GM19023 (cell line): ENCODE results near the gene LRRC27.

Source experiments
- ATAC-seq: cut with Tn5 transposase; IDR thresholded peaks from one replicate; pipeline ENCODE4 v1.9.1; 2021; ENCODE audit warnings: mild to moderate bottlenecking, moderate library complexity; ENCODE audit not compliant: unreplicated experiment

LRRC27 gene

GRCh38 chr10:132397671-132398565 lies 65.9 kb downstream of the LRRC27 start:
- ATAC-seq = peak; percentile 25

- no peak for ATAC-seq
These were observed 66.6 kb downstream of the LRRC27 start for GRCh38 chr10:132398566-132398991.

- no peak for ATAC-seq
These were observed 67.4 kb downstream of the LRRC27 start for GRCh38 chr10:132399117-132400035.

DNA sequence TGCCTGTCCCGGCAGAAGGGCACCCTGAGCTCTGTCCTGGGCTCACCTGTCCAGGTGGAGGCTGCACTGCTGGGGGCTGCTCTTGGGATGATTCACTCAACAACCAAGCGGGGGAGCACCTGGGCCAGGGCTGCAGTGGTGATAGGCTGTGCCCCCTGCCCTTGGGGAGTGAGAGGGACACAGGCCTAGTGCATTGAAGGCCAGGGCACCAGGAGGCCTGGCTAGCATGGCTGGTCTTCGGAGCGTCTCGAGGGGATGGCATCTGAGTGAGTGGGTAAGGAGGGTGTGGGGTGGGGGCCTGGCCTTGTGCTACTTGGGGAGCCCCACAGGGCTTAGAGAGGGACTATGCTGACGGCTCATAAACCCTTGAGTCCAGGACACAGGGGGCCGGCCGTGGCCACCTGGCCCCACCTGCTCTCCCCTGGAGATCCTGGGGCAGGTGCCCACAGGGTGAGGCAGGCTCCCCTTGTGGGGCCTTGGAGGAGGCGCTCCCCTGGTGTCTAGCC lies 68.1 kb downstream of the LRRC27 start:
- ATAC-seq = no peak

DNA sequence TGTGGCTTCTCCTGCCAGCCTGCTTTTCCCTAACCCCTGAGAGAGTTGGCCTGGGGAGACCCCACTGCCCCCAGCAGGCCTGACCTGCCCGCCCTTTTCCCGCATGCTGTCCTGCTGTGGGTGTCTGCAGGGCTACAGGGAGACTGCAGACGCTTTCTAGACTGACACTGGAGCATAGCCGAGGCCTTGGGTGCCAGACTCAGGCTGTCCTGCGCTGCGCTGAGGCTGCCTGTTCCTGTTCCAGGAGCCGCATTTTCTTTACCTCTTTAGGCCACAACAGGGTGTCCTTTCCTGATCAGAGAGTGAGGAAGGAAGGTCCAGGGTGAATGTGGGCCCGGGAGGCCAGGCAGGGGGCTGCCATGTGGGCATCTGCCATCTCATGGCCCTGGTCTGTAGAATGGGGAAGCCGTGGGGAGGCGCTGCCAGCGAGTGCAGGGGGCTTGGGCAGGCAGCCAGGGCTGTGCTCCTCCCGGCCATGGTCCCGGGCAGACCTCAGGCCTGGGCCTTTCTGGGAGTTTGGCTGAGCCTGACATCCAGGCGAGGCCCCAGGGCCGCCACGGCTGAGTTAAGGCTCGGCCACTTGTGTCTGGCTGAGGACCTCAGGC lies 68.7 kb downstream of the LRRC27 start:
- ATAC-seq = no peak

DNA sequence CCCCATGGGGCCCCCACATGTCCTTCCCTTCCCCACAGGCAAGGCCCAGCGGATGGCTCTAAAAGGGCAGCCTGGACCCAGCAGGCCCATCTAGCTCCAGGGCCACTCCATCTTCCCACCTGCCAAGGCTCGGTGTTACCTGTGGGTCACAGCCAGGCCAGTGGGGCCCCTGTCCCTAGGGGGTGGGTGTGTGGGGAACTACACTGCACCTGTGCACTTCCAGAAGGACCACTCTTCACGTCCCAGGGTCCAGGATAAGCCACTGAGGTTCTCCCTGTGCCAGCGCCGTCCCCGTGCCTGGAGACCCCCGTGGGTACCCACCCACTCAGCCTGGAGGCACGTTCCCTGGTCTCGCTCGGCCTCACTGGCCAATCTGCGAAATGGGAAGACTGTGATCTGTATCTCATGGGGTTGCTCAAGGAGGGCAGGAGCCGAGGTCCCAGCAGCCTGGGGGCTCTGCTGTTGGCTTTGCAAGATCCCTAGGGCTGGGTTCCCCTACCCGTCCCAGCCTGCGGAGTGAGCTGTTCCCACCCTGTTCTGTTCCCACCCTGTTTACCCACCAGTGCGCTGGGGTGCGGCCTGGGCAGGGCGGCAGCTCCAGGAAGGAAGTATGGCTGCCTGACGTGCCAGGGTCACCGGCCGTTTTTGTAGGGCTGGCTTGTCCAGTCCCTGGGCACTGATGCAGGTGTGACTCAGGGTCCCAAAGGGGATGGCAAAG lies 69.6 kb downstream of the LRRC27 start:
- no peak for ATAC-seq

DNA sequence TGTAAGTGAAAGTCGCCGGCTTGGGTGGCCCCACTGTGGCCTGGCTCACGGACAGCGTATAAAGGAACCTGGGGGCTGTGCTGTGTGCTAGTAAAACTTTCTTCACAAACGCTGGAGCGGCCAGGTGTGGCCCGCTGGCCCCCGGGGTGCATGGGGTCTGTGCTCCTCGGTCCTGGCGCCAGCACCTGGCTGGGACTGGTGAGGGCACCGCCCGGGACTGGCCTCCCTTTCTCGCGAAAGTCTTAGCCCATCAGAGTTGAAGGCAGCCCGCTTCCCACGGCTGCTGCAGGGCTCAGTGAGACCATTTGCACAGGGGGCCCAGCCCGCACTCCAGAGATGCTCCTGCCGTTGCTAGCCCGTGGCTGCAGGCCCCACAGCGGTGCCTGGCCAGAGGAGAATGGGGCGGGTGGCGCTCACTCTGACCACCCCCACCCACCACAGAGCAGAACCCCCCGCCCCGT lies 70.8 kb downstream of the LRRC27 start:
- no peak for ATAC-seq

DNA sequence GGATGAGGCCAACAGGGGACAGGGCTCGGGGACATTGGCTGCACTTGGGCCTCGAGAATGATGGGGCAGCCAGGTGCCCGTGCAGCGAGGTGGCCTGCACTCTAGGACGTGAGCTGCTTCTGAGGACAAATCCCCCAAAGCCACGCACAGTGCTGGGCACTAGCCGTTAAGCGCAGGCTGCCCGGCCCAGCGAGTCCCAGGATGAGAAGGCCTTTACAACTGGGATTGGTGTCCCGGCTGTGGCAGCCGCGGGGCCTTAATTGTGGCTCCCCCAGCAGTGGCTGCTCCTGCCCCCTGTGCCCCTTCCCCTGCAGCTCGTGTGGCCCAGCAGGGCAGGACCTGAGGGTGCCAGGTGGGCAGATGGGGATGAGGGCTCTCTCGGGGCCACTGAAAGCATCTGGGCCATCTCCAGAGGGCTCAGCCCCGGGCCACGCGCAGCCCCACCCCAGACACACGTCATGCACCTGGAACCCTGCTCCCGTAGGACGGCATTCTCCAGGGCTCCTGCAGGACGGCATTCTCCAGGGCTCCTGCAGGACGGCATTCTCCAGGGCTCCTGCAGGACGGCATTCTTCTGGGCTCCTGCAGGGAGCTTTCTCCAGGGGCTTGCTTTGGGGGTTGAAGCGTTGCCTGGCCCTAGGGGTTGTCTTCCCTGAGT lies 71.6 kb downstream of the LRRC27 start:
- no peak for ATAC-seq

DNA sequence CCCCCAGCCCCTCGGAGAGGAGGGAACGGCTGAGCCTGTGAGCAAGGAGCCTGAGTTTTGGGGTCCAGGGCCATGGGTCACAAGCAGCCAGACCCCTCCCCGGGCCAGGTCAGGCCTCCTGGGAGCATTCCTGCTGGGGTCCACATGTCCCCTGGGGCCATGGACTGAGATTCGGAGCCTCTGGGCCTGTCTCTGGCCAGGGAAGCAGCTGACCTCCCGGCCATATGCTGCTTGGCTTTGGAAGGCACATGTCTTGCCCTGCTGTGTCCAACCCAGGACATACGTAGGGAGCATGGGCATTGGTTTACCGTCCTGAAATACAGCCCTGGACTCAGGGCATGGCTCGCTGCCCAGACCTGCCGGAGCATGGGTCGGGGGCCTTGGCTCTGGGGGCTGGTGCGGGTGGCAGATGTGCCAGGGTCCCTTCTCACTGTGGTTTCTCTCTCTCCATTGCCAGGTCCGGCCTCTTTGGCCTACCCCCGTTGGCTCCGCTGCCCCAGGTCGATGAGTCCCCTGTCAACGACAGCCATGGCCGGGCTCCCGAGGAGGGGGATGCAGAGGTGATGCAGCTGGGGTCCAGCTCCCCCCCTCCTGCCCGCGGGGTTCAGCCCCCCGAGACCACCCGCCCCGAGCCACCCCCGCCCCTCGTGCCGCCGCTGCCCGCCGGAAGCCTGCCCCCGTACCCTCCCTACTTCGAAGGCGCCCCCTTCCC lies 72.3 kb downstream of the LRRC27 start:
- no peak for ATAC-seq

GRCh38 chr10:132404911-132405462 lies 73.0 kb downstream of the LRRC27 start:
- no peak for ATAC-seq

GRCh38 chr10:132405463-132405991 lies 73.5 kb downstream of the LRRC27 start:
- ATAC-seq = no peak

GRCh38 chr10:132406181-132406580 lies 74.2 kb downstream of the LRRC27 start:
- ATAC-seq = no peak

GRCh38 chr10:132406750-132407149 lies 74.8 kb downstream of the LRRC27 start:
- no peak for ATAC-seq

- ATAC-seq = no peak
These were observed 75.3 kb downstream of the LRRC27 start for GRCh38 chr10:132407243-132407746.

DNA sequence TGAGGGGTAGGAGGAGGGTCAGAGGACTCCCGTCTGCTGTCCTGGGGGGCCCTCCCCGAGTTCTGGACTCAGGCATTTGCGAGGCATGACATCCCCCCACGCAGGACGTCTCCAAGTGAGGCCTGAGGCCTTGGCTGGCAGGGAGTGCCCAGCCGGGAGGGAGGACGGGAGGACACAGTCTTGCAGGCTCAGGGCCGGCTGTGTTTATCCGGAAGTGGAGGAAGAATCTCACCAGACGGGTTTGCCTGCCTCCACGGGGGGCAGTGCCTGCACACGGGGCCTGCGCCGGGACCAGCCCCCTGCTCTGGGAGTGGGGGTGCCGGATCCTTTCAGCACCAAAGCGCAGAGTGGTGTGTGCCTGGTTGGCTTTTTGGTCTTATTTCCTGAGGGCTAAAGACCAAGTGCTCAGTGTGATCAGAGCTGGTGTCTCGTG lies 75.9 kb downstream of the LRRC27 start:
- no peak for ATAC-seq

GRCh38 chr10:132408367-132408781 lies 76.4 kb downstream of the LRRC27 start:
- ATAC-seq = no peak

DNA sequence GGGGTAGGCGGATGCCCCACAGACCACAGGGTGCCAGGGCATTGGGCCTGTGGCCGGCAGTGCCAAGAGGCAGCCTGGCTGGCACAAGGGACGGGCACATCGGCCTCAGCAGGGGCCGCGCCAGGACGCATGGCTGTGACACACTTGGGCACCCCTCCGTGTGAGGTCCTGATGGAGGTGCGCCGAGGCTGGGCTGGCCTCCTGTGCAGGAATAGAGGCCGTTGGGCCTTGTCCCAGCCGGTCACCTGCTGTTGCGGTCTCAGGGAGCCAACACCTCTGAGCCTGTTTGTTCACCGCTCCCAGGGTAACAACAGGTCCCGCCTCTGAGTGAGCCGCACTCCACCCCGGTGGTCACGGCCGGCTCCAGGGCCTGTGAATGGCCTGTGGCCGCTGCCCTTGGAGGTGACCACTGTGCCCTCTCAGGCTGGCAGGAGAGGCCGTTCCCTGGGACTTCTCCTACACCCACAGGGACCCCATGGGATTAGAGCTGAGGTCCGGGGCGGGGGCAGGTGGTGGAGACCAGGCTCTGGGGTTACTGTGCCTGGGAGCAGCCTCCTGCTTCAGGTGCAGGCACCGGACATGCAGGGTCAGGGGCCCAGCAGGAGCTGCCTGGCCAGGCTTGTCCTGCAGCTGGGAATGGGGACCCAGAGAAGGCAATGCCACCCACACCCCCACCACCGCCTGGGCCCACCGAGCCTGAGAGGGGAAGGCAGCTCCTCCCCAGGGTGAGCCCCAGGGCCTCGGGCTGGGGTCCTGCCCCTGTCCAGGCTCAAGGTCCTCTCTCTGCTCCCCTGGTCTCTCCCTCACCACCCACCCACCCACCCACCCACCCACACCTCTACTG lies 77.1 kb downstream of the LRRC27 start:
- ATAC-seq = no peak
